ENCODE data around the gene C11orf54.

DNA sequence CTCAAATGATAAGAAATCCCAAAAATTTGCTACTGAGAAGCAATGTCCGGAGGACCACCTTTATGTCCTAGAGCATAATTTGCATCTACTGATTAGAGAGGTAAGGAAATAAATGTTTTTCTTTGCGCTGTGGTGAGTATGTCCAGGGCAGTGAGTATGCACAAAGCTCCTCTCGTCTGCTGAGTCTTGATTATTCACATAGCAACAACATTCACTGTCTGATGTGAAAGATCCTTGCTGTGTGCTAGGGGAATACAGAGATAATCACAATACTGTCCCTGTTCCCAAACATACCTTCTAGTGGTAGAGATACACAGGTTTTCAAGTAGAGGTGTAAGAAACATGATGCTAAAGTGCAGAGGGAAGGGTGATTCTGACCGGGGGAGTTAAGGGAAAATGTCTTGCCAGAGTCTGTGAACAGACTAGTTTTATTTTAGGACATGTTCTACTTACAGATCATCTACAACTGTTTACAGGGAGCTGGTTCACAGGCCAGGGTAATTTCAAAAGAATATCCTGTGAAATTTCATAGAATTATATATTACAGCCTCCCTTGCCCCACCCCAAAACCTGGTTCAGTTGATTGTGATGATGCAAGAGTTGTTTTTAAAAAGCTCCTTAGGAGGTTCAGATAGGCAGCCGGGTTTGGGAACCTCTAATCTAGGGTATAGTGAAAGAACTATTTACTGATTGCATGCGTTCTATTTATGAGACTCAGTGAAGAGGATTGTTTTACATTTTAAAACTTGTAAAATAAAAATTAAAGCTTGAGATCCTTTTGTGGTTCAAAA lies 55.2 kb downstream of the C11orf54 start:
- TF ChIP-seq EZH2 (IDR thresholded peaks at IDR 0.05; ENCODE audit: low read length, missing control alignments) = no peak
- TF ChIP-seq, protein P1, sequence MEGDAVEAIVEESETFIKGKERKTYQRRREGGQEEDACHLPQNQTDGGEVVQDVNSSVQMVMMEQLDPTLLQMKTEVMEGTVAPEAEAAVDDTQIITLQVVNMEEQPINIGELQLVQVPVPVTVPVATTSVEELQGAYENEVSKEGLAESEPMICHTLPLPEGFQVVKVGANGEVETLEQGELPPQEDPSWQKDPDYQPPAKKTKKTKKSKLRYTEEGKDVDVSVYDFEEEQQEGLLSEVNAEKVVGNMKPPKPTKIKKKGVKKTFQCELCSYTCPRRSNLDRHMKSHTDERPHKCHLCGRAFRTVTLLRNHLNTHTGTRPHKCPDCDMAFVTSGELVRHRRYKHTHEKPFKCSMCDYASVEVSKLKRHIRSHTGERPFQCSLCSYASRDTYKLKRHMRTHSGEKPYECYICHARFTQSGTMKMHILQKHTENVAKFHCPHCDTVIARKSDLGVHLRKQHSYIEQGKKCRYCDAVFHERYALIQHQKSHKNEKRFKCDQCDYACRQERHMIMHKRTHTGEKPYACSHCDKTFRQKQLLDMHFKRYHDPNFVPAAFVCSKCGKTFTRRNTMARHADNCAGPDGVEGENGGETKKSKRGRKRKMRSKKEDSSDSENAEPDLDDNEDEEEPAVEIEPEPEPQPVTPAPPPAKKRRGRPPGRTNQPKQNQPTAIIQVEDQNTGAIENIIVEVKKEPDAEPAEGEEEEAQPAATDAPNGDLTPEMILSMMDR (conservative IDR thresholded peaks at IDR 0.05 in 1 of 2, IDR thresholded peaks at IDR 0.05 in 1 of 2; ENCODE audit: low read depth in 1 of 2, low read length in 2 of 2) = no peak
